T-helper 2 cell treated with Interferon-gamma antibody and Interleukin-4, amounts not matched to agents 100 ng/mL and 5 ng/mL, for 36 hours (primary cell): ENCODE measurements around the gene TRIM14. TPM values are rescaled to one million over a fixed set of nuclear protein-coding genes. Genes with fewer than 3 reads are reported as not detected.
"Not testable (repeated sequence)": the region's sequence is repeated elsewhere in the genome, so short reads cannot be mapped to it uniquely, and the experiment has no call there.

Experiments
- intact Hi-C: fragments of 100-400 bp; cut with micrococcal nuclease; formaldehyde crosslinking; loops from one replicate; pipeline ENCODE4 v1.15.1; 2023
- total RNA-seq: library from RNA; stranded (reverse); gene quantifications from 2 replicates; pipeline ENCODE4 v1.2.3, GENCODE V29; 2022

TRIM14 gene
- total RNA-seq, 1 donor from 2014 or later = 87.0 TPM

- intact Hi-C loops = no loop called here
Observed at GRCh38 chr9:98054376-98054951, 64.6 kb downstream of the TRIM14 start.

- intact Hi-C loops = no loop called here
Observed at GRCh38 chr9:98050351-98050750, 68.7 kb downstream of the TRIM14 start.

- intact Hi-C loops = loop anchor here (5.0 kb wide), 1 partner anchor 352 kb away; the partner anchor contains the start of gene XPA
Observed at GRCh38 chr9:98049288-98050072, 69.5 kb downstream of the TRIM14 start.

GRCh38 chr9:98047002-98047401 is 72.0 kb downstream of the TRIM14 start:
- intact Hi-C loops = loop anchor here (5.0 kb wide), 1 partner anchor 350 kb away; the partner anchor contains the start of gene XPA

GRCh38 chr9:98046180-98046543 is 72.9 kb downstream of the TRIM14 start:
- intact Hi-C loops = loop anchor here (5.0 kb wide), 1 partner anchor 349 kb away; the partner anchor contains the start of gene XPA

- intact Hi-C loops = loop anchor here (1.0 to 5.0 kb wide), 3 partner anchors 11 to 348 kb away; partner anchors contain the start of genes NANS, TBC1D2 and XPA
Observed at GRCh38 chr9:98045234-98046179, 73.5 kb downstream of the TRIM14 start.

- intact Hi-C loops = no loop called here
Observed at GRCh38 chr9:98043915-98044314, 75.1 kb downstream of the TRIM14 start.

GRCh38 chr9:98040212-98040611 is 78.8 kb downstream of the TRIM14 start:
- intact Hi-C loops = no loop called here

GRCh38 chr9:98039607-98040017 is 79.4 kb downstream of the TRIM14 start:
- intact Hi-C loops = no loop called here

GRCh38 chr9:98038958-98039357 is 80.1 kb downstream of the TRIM14 start:
- intact Hi-C loops = no loop called here

GRCh38 chr9:98037357-98037756 is 81.7 kb downstream of the TRIM14 start:
- intact Hi-C loops = no loop called here

GRCh38 chr9:98034593-98035546 is 84.2 kb downstream of the TRIM14 start:
- intact Hi-C loops = loop anchor here (1.0 kb wide), 1 partner anchor 112 kb away; no protein-coding TSS in a partner anchor

GRCh38 chr9:98031935-98032334 is 87.1 kb downstream of the TRIM14 start:
- intact Hi-C loops = no loop called here

- intact Hi-C loops = no loop called here
Observed at GRCh38 chr9:98031169-98031568, 87.9 kb downstream of the TRIM14 start.

GRCh38 chr9:98024702-98025101 is 94.3 kb downstream of the TRIM14 start:
- intact Hi-C loops = no loop called here

- intact Hi-C loops = no loop called here
Observed at GRCh38 chr9:98022447-98022846, 96.6 kb downstream of the TRIM14 start.

GRCh38 chr9:98021306-98022040 is 97.5 kb downstream of the TRIM14 start:
- intact Hi-C loops = no loop called here

GRCh38 chr9:98020476-98021145 is 98.4 kb downstream of the TRIM14 start:
- intact Hi-C loops = no loop called here

- intact Hi-C loops = not testable (repeated sequence)
Observed at GRCh38 chr9:98019869-98020268, 99.2 kb downstream of the TRIM14 start.
